NCI-H1092 treated with DMSO at 0.1 percent for 48 hours (cell line): ENCODE measurements around the gene CGB8.
"Not testable (repeated sequence)": the region's sequence is repeated elsewhere in the genome, so short reads cannot be mapped to it uniquely, and the experiment has no call there.

Source experiments
- DNase-seq: peaks from one replicate; lab custom pipeline; 2025; lab: John Stamatoyannopoulos, UW

CGB8 gene

DNA sequence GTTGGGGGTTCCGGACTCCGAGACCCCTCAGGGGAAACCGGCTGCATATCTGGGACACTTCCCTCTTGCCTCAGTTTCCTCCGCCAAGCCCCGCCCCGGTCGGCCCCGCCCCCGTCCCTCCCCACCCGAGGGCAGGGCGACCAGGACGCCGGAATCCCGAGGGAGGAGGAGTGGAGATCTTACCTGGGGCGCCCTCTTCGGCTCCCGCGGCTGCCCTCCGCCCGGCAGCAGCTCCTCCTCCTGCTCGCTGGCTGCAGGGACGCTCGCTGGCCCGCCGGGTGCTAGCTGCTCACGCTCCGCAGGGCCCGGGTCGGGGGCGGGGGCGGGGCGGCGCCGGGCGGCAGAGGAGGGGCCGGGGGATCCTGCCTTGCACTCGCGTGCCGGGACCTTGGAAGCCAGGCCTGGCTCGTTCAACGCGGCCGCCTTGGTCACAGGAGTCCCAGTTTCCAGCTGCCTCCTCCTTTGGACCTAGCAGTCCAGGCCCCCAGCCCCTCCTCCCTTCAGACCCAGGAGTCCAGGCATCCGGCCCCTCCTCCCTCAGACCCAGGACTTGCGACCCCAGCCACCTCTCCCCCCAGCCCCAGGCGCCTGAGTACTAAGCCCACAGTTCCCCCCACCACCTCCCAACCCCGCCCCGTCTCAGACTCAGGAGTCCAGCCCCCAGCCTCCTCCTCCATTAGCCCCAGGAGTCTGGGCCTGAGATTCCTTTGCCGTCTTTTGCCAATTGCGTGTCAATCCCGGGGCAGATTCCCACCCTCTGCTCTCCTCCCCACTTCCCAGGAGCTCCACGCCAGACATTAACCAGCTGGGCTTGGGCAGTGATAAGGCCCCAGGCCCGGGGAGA is 16.1 kb upstream of the CGB8 start, which contains the start of gene NTF4:
Gene NTF4, minus strand, starts transcription at position 51 of the 844 bp plus-strand sequence. CDS start 2,821 bp downstream, outside the sequence.
- no peak for DNase-seq

DNA sequence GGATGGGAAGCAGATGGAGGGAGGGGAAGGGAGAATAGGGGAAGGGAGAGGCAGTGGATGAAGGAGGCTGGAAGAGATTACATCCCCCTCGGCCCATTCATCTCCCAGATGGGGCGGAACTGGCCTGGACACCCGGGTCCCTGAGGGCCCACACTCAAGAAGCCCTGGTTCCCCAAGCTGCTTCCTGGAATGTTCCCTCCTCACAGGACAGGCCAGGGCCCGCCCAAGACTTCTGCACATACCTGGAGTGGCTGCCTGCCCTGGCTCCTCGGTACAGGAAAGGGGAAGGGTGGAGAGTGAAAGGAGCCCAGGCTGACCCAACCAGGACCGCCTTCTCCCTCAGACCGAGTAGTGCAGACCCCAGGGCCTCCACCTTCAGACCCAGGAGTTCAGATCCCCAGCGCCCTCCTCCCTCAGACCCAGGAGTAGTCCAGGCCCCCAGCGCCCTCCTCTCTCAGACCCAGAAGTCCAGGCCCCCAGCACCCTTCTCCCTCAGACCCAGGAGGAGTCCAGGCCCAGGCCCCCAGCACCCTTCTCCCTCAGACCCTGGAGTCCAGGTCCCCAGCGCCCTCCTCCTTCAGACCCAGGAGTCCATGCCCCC is 15.2 kb upstream of the CGB8 start:
- no peak for DNase-seq

DNA sequence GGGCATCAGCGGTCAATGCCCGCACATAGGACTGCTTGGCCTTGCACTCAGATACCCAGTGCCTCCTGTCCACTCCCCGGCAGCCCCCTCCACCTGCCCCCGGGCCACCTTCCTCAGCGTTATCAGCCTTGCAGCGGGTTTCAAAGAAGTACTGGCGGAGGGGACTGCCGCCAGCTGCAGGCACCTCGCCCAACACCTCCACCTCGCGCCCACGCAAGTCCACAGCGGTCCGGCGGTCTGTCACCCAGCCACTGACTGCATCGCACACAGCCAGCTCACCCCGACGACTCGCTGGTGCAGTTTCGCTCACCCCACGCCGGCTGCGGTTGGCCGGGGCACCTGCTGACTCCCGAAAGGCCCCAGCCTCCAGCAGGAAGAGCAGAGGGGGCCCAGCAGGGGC is 12.5 kb upstream of the CGB8 start:
- DNase-seq: no peak

DNA sequence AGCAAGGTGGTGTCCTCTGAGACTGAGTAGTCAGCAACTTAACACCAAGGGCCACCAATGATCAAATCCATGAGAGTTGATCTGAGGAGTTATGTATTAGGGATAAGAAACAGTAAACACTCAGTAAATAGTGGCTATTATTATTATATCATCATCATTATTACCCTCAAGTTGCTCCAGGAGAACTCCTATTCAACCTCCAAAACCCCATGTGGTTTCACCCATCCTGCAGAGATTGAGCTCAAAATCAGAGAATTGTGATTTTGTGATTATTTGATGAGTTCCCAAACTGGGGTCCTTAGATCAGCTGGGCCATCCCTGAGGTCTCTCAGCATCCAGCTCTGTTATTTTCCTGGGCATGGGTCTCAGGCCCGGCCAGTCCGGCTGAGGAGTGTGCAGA is 12.1 kb upstream of the CGB8 start:
- no peak for DNase-seq

DNA sequence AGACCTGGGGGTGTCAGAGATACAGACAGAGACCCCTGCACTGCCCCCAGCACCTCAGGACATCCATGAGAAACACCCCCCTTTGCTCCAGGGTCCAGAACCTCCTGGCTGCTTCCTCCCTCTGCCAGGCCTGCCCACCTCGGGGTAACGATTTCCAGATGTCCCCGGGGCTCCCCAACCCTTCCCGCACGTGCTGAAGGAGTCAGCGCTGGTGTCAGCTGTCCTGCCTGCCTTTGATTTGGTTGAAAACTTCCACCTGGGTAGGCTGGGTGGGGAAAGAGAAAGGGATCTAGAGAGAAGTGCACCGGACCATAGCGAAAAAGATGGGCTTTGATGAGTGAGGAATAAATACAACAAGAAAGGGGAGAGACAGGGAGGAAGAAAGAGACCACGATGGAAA is 10.1 kb upstream of the CGB8 start:
- DNase-seq: no peak

GRCh38 chr19:49058562-49058961 is 9.7 kb upstream of the CGB8 start:
- no peak for DNase-seq

- DNase-seq: no peak
Observed at GRCh38 chr19:49057636-49058234, 8.8 kb upstream of the CGB8 start, which contains the start of gene CGB7. TSS of gene CGB7 (minus strand) at chr19:49057749. CDS start at chr19:49055375, 2,374 bp downstream.

DNA sequence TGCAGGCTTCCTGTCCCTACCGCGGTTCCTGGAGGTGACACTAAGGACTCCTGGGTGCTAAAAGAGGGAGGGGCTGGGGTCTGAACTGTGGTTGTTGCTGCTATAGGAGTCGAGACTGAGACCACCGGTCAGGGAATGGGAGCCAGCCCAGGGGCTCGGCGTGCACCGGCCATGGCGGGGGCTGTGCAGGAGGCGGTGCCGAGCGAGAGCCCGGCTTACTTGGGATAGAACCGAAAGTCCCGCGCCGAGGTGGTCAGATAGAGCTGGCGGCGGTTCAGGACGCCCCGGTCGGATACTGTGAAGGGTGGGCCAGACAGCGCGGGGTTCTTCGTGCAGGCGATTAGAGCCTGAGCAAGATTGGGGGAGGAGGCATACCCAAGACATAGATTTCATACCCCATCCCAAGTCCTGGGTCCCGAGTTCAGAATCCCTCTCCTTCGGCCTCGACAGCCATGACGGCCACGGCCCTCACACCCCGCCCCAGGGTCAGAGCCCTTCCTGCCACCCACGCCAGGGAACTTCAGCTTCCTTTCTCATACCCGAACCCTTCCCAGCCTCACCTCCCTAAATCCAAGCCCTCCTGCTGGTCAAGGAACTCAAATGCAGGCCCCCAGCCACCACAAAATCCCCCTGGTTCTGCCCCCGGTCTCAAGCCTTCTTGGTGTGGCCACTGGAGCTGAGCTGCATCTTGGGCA is 8.1 kb upstream of the CGB8 start:
- DNase-seq: not testable (repeated sequence)

DNA sequence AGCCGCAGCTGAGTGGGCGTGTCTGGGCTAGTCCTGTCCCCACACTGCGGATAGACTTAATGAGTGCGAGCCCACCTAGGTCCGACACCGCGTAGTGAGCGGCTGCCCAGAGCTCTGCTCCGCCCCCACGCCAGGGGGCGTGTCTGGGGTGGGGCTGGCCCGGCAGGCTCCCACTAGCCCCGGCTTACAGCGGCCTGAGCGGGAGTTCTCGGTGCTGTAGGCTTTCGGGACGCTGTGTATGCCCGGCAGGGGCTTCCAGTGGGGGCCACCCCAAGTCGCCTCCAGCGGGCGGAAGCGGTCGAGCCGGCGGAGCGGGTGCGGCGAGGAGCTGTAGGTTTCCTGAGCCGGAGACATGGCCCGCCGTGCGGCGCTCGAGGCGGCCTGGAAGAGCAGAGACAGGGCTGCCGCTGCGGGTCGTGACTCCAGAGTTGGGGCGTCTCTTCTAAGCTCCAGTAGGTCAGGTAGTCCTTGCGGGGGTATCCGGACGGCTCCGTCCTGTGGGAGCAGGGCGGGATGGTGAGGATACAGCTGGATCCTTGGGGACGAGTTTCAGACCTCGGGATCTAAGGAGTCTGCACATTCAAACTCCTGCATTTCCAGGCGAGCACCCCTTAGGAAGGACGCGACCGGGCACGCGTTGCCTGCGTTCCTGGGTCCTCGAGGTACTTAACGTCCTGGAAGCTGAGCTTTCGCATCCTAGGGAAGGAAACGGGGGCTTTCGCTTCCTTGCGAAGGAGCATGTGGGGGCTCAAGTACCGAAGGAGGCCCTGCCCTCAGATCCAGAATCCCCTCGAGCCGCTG is 7.4 kb upstream of the CGB8 start:
- no peak for DNase-seq

DNA sequence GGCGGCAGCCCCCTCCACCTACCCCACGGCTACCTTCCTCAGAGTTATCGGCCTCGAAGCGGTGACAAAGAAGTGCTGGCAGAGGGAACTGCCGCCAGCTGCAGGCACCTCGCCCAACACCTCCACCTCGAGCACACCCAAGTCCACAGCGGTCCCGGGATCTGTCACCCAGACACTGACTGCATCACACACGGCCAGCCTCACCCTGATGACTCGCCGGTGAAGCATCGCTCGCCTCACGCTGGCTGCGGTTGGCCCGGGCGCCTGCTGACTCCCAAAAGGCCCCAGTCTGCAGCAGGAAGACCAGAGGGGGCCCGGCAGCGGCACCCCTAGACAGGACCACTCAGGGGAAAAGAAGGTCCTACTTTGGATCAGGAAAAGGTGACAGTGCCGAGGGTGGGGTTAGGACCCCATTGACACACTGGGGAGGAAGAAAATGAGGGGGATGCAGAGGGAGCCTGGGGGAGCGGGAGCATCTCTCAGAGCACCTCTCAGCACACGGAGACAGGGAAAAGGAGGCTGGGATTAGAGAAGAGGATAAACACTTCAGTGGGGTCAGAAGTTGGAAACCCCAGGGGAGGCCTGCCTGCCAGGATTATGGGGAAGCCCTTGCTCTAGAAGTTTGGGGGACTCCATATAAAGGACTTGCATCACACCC is 1.6 kb upstream of the CGB8 start:
- not testable (repeated sequence) for DNase-seq

- not testable (repeated sequence) for DNase-seq
Observed at GRCh38 chr19:49049834-49050233, 923 bp upstream of the CGB8 start.

GRCh38 chr19:49043548-49043947 is 5.4 kb downstream of the CGB8 start, which contains the start of gene CGB5:
TSS of gene CGB5 (plus strand) at chr19:49043848. CDS start at chr19:49044210, 362 bp downstream.
- not testable (repeated sequence) for DNase-seq

DNA sequence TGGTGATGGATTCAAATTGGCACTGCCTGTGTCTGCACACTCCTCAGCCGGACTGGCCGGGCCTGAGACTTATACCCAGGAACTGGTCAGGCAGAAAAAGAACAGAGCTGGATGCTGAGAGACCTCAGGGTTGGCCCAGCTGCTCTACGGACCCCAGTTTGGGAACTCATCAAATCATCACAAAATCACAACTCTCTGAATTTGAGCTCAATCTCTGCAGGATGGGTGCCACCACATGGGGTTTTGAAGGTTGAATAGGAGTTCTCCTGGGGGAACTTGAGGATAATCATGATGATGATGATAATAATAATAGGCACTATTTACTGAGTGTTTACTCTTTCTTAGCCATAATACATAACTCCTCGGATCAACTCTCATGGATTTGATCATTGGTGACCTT is 6.2 kb downstream of the CGB8 start:
- not testable (repeated sequence) for DNase-seq

GRCh38 chr19:49042177-49042576 is 6.7 kb downstream of the CGB8 start:
- DNase-seq: no peak

- DNase-seq: not testable (repeated sequence)
Observed at GRCh38 chr19:49039736-49040135, 9.2 kb downstream of the CGB8 start.

DNA sequence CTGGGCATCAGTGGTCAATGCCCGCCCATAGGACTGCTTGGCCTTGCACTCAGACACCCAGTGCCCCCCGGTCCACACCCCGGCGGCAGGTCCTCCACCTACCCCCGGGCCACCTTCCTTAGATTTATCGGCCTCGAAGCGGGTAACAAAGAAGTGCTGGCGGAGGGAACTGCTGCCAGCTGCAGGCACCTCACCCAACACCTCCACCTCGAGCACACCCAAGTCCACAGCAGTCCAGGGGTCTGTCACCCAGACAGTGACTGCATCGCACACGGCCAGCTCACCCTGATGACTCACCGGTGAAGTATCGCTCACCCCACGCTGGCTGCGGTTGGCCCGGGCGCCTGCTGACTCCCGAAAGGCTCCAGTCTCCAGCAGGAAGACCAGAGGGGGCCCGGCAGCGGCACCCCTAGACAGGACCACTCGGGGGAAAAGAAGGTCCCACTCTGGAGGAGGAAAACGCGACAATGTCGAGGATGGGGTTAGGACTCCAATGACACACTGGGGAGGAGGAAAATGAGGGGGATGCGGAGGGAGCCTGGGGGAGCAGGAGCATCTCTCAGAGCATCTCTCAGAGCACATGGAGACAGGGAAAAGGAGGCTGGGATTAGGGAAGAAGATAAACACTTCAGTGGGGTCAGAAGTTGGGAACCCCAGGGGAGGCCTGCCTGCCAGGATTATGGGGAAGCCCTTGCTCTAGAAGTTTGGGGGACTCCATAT is 10.2 kb downstream of the CGB8 start:
- not testable (repeated sequence) for DNase-seq

GRCh38 chr19:49038111-49038510 is 10.8 kb downstream of the CGB8 start:
- not testable (repeated sequence) for DNase-seq

DNA sequence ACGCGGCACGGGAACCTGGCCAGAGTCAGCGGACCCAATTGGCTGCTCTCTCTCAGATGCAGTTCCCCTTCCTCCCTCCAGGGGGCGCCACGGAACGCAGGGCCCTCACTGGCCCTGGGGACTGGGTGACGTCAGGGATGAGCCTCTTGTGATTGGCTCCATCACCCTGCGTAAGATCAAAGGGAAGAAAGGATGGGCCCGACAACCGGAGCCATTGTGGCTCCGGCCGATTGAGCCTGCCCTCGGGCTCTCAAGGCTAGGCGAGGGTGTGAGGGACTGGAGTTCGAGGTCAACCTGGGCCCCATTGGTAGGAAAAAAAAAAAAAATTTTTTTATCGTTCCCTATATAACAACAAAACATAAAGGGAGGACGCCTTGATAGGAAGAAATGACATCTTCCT is 12.1 kb downstream of the CGB8 start, which contains the start of gene CGB1:
Gene CGB1, minus strand, starts transcription at position 81 of the 400 bp plus-strand sequence. CDS start 184 bp downstream, outside the sequence.
- DNase-seq: not testable (repeated sequence)

DNA sequence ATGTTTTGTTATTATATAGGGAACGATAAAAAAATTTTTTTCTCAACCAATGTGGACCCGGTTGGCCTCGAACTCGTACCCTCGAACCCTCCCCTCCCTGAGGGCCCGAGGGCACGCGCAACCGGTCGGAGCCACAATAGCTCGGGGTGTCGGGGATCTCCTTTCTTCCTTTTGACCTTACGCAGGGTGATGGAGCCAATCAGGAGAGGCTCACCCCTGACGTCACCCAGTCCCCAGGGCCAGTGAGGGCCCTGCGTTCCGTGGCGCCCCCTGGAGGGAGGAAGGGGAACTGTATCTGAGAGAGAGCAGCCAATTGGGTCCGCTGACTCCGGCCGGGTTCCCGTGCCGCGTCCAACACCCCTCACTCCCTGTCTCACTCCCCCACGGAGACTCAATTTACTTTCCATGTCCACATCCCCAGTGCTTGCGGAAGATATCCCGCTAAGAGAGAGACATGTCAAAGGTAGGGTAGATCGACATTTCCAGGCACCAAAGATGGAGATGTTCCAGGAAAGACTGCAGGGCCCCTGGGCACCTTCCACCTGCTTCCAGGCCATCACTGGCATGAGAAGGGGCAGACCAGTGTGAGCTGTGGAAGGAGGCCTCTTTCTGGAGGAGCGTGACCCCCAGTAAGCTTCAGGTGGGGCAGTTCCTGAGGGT is 17.1 kb downstream of the CGB8 start, which contains the start of gene CGB2:
Gene CGB2, plus strand, starts transcription at position 249 of the 660 bp plus-strand sequence. Its CDS starts 206 bp downstream, at position 455.
- not testable (repeated sequence) for DNase-seq
